IMR-90 (cell line): ENCODE measurements around the gene LRFN2. TPM values are rescaled to one million over a fixed set of nuclear protein-coding genes. Genes with fewer than 3 reads are reported as not detected.

Source experiments
- ATAC-seq: fragments of 200-7000 bp; cut with Tn5 transposase; 2 replicates; pipeline ENCODE4 v1.9.1; 2020; ENCODE audit warnings: low read depth, mild to moderate bottlenecking, moderate library complexity
- BruUV-seq: library from RNA; stranded (reverse); fragments of 400-500 nt; replicated peaks from 2 replicates; lab custom pipeline; 2021; lab: Mats Ljungman, UMichigan
- CTCF ChIA-PET: fragments of 300-600 bp; formaldehyde crosslinking; extraction: SDS; loops from one replicate; lab custom pipeline; 2021; ENCODE audit warnings: antibody characterized with exemption; lab: Yijun Ruan, JAX
- POLR2A ChIA-PET: fragments of 300-600 bp; sonication (Branson Sonifier 250); formaldehyde crosslinking; loops from one replicate; lab custom pipeline; 2022; ENCODE audit warnings: antibody characterized with exemption; ENCODE audit not compliant: unreplicated experiment; lab: Charles Lee
- DNase-seq: peaks from one replicate; pipeline ENCODE4 v3.0.0; 2013
- H2AFZ ChIP-seq: replicated peaks from 2 replicates; pipeline ENCODE3; 2013; ENCODE audit warnings: low read length, mild to moderate bottlenecking; ENCODE audit not compliant: poor library complexity
- H2AK5ac ChIP-seq: 2 replicates; pipeline ENCODE4 v1.6.1; 2013; ENCODE audit warnings: low read depth, low read length, inconsistent platforms
- H2AK9ac ChIP-seq: replicated peaks from 2 replicates; pipeline ENCODE3; 2013; ENCODE audit warnings: mild to moderate bottlenecking, low read depth, low read length, moderate library complexity; ENCODE audit not compliant: poor library complexity
- H2BK120ac ChIP-seq: 2 replicates; pipeline ENCODE4 v1.6.1; 2013; ENCODE audit warnings: low read depth, low read length, inconsistent platforms
- H2BK15ac ChIP-seq: 3 replicates; pipeline ENCODE4 v1.6.1; 2013; ENCODE audit warnings: low read depth, low read length, inconsistent platforms
- H2BK20ac ChIP-seq: 2 replicates; pipeline ENCODE4 v1.6.1; 2013; ENCODE audit warnings: low read depth, mild to moderate bottlenecking, inconsistent platforms, low read length, moderate library complexity
- H2BK5ac ChIP-seq: 2 replicates; pipeline ENCODE4 v1.6.1; 2013; ENCODE audit warnings: mild to moderate bottlenecking, low read depth, low read length, inconsistent platforms; ENCODE audit not compliant: poor library complexity, severe bottlenecking
- H3K14ac ChIP-seq: replicated peaks from 2 replicates; pipeline ENCODE4 v1.6.1; 2013; ENCODE audit warnings: low read depth, low read length, inconsistent platforms
- H3K18ac ChIP-seq: 2 replicates; pipeline ENCODE4 v1.6.1; 2013; ENCODE audit warnings: low read depth, low read length, control low read depth
- H3K23ac ChIP-seq: 2 replicates; pipeline ENCODE4 v1.6.1; 2013; ENCODE audit warnings: low read depth, low read length, inconsistent platforms
- H3K27ac ChIP-seq: 2 replicates; pipeline ENCODE4 v1.5.1; 2013; ENCODE audit warnings: mild to moderate bottlenecking, control low read depth, low read length; ENCODE audit not compliant: insufficient read depth
- H3K27me3 ChIP-seq: 2 replicates; pipeline ENCODE4 v1.6.1; 2013; ENCODE audit warnings: low read length; ENCODE audit not compliant: control insufficient read depth, insufficient read depth
- H3K36me3 ChIP-seq: 2 replicates; pipeline ENCODE4 v1.6.1; 2013; ENCODE audit warnings: low read length, mixed read lengths; ENCODE audit not compliant: control insufficient read depth, insufficient read depth
- H3K4ac ChIP-seq: 2 replicates; pipeline ENCODE4 v1.6.1; 2013; ENCODE audit warnings: low read depth, low read length, inconsistent platforms
- H3K4me1 ChIP-seq: 2 replicates; pipeline ENCODE4 v1.6.1; 2013; ENCODE audit warnings: low read length, mixed read lengths; ENCODE audit not compliant: control insufficient read depth, insufficient read depth
- H3K4me2 ChIP-seq: 2 replicates; pipeline ENCODE4 v1.6.1; 2013; ENCODE audit warnings: low read depth, mild to moderate bottlenecking, control low read depth, low read length, moderate library complexity
- H3K4me3 ChIP-seq: 2 replicates; pipeline ENCODE4 v1.5.1; 2013; ENCODE audit warnings: low read depth, mild to moderate bottlenecking, control low read depth, low read length, moderate library complexity; ENCODE audit not compliant: insufficient read depth
- H3K56ac ChIP-seq: 2 replicates; pipeline ENCODE4 v1.6.1; 2013; ENCODE audit warnings: low read length, inconsistent platforms; ENCODE audit not compliant: insufficient read depth; ENCODE audit errors: extremely low read depth
- H3K79me1 ChIP-seq, 2 experiments: 2 replicates each; pipeline ENCODE4 v1.6.1; 2013; ENCODE audit warnings: low read length in 2 of 2, inconsistent platforms in 1 of 2, low read depth in 1 of 2
- H3K9ac ChIP-seq: 2 replicates; pipeline ENCODE4 v1.6.1; 2013; ENCODE audit warnings: low read depth, low read length, control low read depth
- H3K9me1 ChIP-seq: 2 replicates; pipeline ENCODE4 v1.6.1; 2013; ENCODE audit warnings: low read length, inconsistent platforms; ENCODE audit not compliant: insufficient read depth
- H3K9me3 ChIP-seq: 2 replicates; pipeline ENCODE4 v1.6.1; 2013; ENCODE audit warnings: low read length; ENCODE audit not compliant: control insufficient read depth, insufficient read depth
- H4K20me1 ChIP-seq: 2 replicates; pipeline ENCODE4 v1.6.1; 2013; ENCODE audit warnings: low read length, inconsistent platforms; ENCODE audit not compliant: insufficient read depth
- H4K5ac ChIP-seq: 2 replicates; pipeline ENCODE4 v1.6.1; 2013; ENCODE audit warnings: mild to moderate bottlenecking, low read depth, low read length, control low read depth
- H4K8ac ChIP-seq, 2 experiments: 2 replicates each; pipeline ENCODE4 v1.6.1; 2013; ENCODE audit warnings: low read depth in 2 of 2, low read length in 2 of 2, control low read depth in 1 of 2, inconsistent platforms in 1 of 2
- H4K91ac ChIP-seq: 2 replicates; pipeline ENCODE4 v1.6.1; 2013; ENCODE audit warnings: low read depth, low read length, inconsistent platforms; ENCODE audit not compliant: insufficient read depth
- BHLHE40 ChIP-seq: fragments of 150-350 bp; IDR thresholded peaks from 2 replicates; pipeline ENCODE4 v1.6.1; 2016; ENCODE audit warnings: mild to moderate bottlenecking, low read depth, low read length
- CEBPB ChIP-seq: IDR thresholded peaks from 2 replicates; pipeline ENCODE4 v1.6.1; 2012; ENCODE audit warnings: low read depth, low read length, improper control_type of control experiment
- CHD1 ChIP-seq: IDR thresholded peaks from 2 replicates; pipeline ENCODE4 v1.6.1; 2012; ENCODE audit warnings: low read depth, low read length, improper control_type of control experiment
- MAZ ChIP-seq: IDR thresholded peaks from 2 replicates; pipeline ENCODE4 v1.6.1; 2012; ENCODE audit warnings: low read depth, mild to moderate bottlenecking, low read length, improper control_type of control experiment, moderate library complexity, borderline replicate concordance
- MXI1 ChIP-seq: IDR thresholded peaks from 2 replicates; pipeline ENCODE4 v1.6.1; 2012; ENCODE audit warnings: low read depth, mild to moderate bottlenecking, low read length, moderate library complexity, borderline replicate concordance
- RFX5 ChIP-seq: IDR thresholded peaks from 2 replicates; pipeline ENCODE4 v1.8.0; 2012; ENCODE audit warnings: low read depth, mild to moderate bottlenecking, low read length, moderate library complexity
- SMC3 ChIP-seq: fragments of 150-350 bp; IDR thresholded peaks from 2 replicates; pipeline ENCODE4 v1.6.1; 2016; ENCODE audit warnings: low read depth, mild to moderate bottlenecking, antibody characterized with exemption, low read length, moderate library complexity
- WGBS, 2 experiments: methylation state at CpG; one replicate each; pipeline versions ENCODE4 v1.1.5 to v1.1.7; 2013; ENCODE audit warnings: missing lambda C conversion rate in 2 of 2; ENCODE audit not compliant: insufficient read length in 1 of 2; ENCODE audit errors: extremely low coverage in 2 of 2; 5-methylcytosine and 5-hydroxymethylcytosine counted together
- dilution Hi-C: fragments of 300-500 bp; cut with HindIII; formaldehyde crosslinking; loops from one replicate; pipeline ENCODE4 v1.14.3; 2018; ENCODE audit warnings: low sequenced_read_pairs; ENCODE audit not compliant: unreplicated experiment
- in situ Hi-C: fragments of 300-500 bp; cut with MboI; formaldehyde crosslinking; loops from 3 replicates; pipeline ENCODE4 v1.14.3; 2019; ENCODE audit warnings: low sequenced_read_pairs, inconsistent platforms, mixed read lengths
- intact Hi-C: fragments of 100-400 bp; cut with micrococcal nuclease; formaldehyde crosslinking; loops from 2 replicates; pipeline ENCODE4 v1.10.0; 2022
- polyA plus RNA-seq, 3 experiments: library from polyadenylated mRNA; depleted of rRNA; stranded (reverse); fragments of >200 nt; gene quantifications; 2 replicates each; pipeline ENCODE4 v1.2.3, GENCODE V29; 2012; ENCODE audit warnings: low replicate concordance in 1 of 3
- total RNA-seq: library from RNA; depleted of rRNA; stranded (reverse); fragments of >200 nt; gene quantifications from 2 replicates; pipeline ENCODE4 v1.2.3, GENCODE V29; 2012
- TF ChIP-seq, protein P1 (sequence below): fragments of 150-350 bp; IDR thresholded peaks from 2 replicates; pipeline ENCODE4 v1.6.1; 2017; ENCODE audit warnings: mild to moderate bottlenecking, antibody characterized with exemption, low read length, low read depth
- TF ChIP-seq, protein P2 (sequence below): conservative IDR thresholded peaks from 2 replicates; pipeline ENCODE4 v1.5.1; 2012; ENCODE audit warnings: mild to moderate bottlenecking, low read depth, low read length, improper control_type of control experiment
- TF ChIP-seq, protein P3 (sequence below): fragments of 150-350 bp; IDR thresholded peaks from 2 replicates; pipeline ENCODE4 v1.6.1; 2016; ENCODE audit warnings: low read depth, mild to moderate bottlenecking, low read length, moderate library complexity, borderline replicate concordance

LRFN2 gene
- total and polyA plus RNA-seq, 2 of the 4 experiments (the other 2 are of a cell fraction): not detected

DNA sequence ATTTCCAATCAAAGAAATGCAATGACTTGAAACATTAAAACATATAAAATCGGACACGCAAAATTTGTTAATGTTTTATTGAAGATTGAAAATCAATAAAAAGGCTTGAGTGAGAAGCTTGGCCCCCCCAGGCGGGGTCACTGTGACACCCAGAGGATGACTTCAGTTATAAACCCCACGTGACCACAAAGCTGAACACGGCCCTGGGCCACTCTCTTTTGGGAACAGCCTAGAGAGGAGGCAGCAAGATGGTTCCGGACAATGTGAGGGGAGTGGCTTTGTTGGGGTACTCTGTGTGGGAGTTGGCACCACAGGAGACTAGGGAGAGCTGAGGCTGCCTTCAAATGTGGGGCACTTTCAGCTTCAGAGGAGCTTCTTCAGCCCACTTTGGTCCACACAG lies 172.5 kb downstream of the LRFN2 start:
- Histone ChIP-seq H4K8ac (no peak overlapping the region), H3K27ac (no peak overlapping the region), H4K20me1 (no peaks in the 10 kb centered on the region), H3K14ac (no peak overlapping the region), H3K79me1 (no peaks in the 10 kb centered on the region), H4K91ac (no peak overlapping the region), H3K4me2 (no peak overlapping the region), H3K18ac (no peak overlapping the region), H4K5ac (no peak overlapping the region), H2BK120ac (no peak overlapping the region), H3K9me3 (no peaks in the 10 kb centered on the region), H3K4ac (no peak overlapping the region), H2AK9ac (no peak overlapping the region), H3K9me1 (no peaks in the 10 kb centered on the region), H3K36me3 (no peaks in the 10 kb centered on the region), H3K4me3 (no peak overlapping the region), H3K27me3 (no peaks in the 10 kb centered on the region), H2BK20ac (no peak overlapping the region), H2BK5ac (no peak overlapping the region), H3K4me1 (no peaks in the 10 kb centered on the region), H3K23ac (no peak overlapping the region), H3K9ac (no peak overlapping the region), H3K56ac (no peak overlapping the region), H2AFZ (no peak overlapping the region), H2AK5ac (no peak overlapping the region), H2BK15ac (no peak overlapping the region)
- ChIA-PET POLR2A (no interaction called here), CTCF (no interaction called here)
- TF ChIP-seq, protein P1, sequence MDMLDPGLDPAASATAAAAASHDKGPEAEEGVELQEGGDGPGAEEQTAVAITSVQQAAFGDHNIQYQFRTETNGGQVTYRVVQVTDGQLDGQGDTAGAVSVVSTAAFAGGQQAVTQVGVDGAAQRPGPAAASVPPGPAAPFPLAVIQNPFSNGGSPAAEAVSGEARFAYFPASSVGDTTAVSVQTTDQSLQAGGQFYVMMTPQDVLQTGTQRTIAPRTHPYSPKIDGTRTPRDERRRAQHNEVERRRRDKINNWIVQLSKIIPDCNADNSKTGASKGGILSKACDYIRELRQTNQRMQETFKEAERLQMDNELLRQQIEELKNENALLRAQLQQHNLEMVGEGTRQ: no peak
- TF ChIP-seq, protein P2, sequence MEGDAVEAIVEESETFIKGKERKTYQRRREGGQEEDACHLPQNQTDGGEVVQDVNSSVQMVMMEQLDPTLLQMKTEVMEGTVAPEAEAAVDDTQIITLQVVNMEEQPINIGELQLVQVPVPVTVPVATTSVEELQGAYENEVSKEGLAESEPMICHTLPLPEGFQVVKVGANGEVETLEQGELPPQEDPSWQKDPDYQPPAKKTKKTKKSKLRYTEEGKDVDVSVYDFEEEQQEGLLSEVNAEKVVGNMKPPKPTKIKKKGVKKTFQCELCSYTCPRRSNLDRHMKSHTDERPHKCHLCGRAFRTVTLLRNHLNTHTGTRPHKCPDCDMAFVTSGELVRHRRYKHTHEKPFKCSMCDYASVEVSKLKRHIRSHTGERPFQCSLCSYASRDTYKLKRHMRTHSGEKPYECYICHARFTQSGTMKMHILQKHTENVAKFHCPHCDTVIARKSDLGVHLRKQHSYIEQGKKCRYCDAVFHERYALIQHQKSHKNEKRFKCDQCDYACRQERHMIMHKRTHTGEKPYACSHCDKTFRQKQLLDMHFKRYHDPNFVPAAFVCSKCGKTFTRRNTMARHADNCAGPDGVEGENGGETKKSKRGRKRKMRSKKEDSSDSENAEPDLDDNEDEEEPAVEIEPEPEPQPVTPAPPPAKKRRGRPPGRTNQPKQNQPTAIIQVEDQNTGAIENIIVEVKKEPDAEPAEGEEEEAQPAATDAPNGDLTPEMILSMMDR: no peak
- TF ChIP-seq MXI1 (no peak), CHD1 (no peak), BHLHE40 (no peak), MAZ (no peak), RFX5 (no peak), SMC3 (no peak), CEBPB (no peak)
- TF ChIP-seq, protein P3, sequence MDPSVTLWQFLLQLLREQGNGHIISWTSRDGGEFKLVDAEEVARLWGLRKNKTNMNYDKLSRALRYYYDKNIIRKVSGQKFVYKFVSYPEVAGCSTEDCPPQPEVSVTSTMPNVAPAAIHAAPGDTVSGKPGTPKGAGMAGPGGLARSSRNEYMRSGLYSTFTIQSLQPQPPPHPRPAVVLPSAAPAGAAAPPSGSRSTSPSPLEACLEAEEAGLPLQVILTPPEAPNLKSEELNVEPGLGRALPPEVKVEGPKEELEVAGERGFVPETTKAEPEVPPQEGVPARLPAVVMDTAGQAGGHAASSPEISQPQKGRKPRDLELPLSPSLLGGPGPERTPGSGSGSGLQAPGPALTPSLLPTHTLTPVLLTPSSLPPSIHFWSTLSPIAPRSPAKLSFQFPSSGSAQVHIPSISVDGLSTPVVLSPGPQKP: no peak
- intact Hi-C loops: no loop called here
- dilution Hi-C loops: no loop called here
- 0% methylated on average over 1 of the region's 6 CpGs; no CpG with 5 or more reads in 1 of the 2 experiments for WGBS, 2 experiments
- no peak for DNase-seq
- ATAC-seq: no peak
- in situ Hi-C loops: no loop called here
- no TSS peak for BruUV-seq
